ENCODE measurements around the gene BTBD18. TPM values are rescaled to one million over a fixed set of nuclear protein-coding genes. Genes with fewer than 3 reads are reported as not detected.

Gene BTBD18
- total and polyA plus RNA-seq, 2 donors (not counting 1 experiment from before 2014, with no cell fraction given): not detected

- H3K27ac ChIP-seq (ENCODE audit: insufficient read depth, low read length): no peak overlapping the region
- peak; percentile 51 to 73 for DNase-seq (ENCODE audit: low read depth in 2 of 2)
These were observed 47.4 kb upstream of the BTBD18 start for GRCh38 chr11:57798905-57799559.

GRCh38 chr11:57793351-57794115, 41.9 kb upstream of the BTBD18 start:
- H4K20me1 ChIP-seq (ENCODE audit: control insufficient read depth, extremely low read depth, insufficient read depth, low read length): no peaks in the 10 kb centered on the region
- TF ChIP-seq CTCF (conservative IDR thresholded peaks at IDR 0.05 in 1 of 2, IDR thresholded peaks at IDR 0.05 in 1 of 2; ENCODE audit: low read depth in 1 of 2, low read length in 2 of 2) (no peak), EZH2 (IDR thresholded peaks at IDR 0.05; ENCODE audit: low read length, missing control alignments) (no peak)

More at GRCh38 chr11:57798905-57799559, 47.4 kb upstream of the BTBD18 start:
- Histone ChIP-seq H2AFZ (ENCODE audit: low read length) (no peak overlapping the region), H4K20me1 (ENCODE audit: control insufficient read depth, extremely low read depth, insufficient read depth, low read length) (peaks cover 1% of the 10 kb centered on the region), H3K27me3 (ENCODE audit: control insufficient read depth, insufficient read depth, low read length) (no peaks in the 10 kb centered on the region), H3K9ac (ENCODE audit: insufficient read depth, low read length) (no peak overlapping the region), H3K4me3 (replicated peaks in 1 of 4; ENCODE audit: control extremely low read depth in 1 of 4, insufficient read depth in 1 of 4, low read depth in 3 of 4, low read length in 4 of 4) (no peak overlapping the region), H3K9me3 (ENCODE audit: control insufficient read depth, insufficient read depth, low read depth, low read length) (no peaks in the 10 kb centered on the region), H3K36me3 (ENCODE audit: control insufficient read depth, insufficient read depth, low read length) (peaks cover 22% of the 10 kb centered on the region), H3K79me2 (ENCODE audit: control insufficient read depth, insufficient read depth, low read length) (peaks cover 35% of the 10 kb centered on the region), H3K4me2 (ENCODE audit: extremely low read depth, insufficient read depth, low read length) (no peak overlapping the region), H3K4me1 (ENCODE audit: control insufficient read depth, extremely low read depth, insufficient read depth, low read length) (peaks cover 10% of the 10 kb centered on the region)
- TF ChIP-seq EZH2 (IDR thresholded peaks at IDR 0.05; ENCODE audit: low read length, missing control alignments) (no peak), CTCF (conservative IDR thresholded peaks at IDR 0.05 in 1 of 2, IDR thresholded peaks at IDR 0.05 in 1 of 2; ENCODE audit: low read depth in 1 of 2, low read length in 2 of 2) (no peak)

GRCh38 chr11:57792870-57793269, 41.3 kb upstream of the BTBD18 start:
- no peak for TF ChIP-seq CTCF (conservative IDR thresholded peaks at IDR 0.05 in 1 of 2, IDR thresholded peaks at IDR 0.05 in 1 of 2; ENCODE audit: low read depth in 1 of 2, low read length in 2 of 2)
- no peak for TF ChIP-seq EZH2 (IDR thresholded peaks at IDR 0.05; ENCODE audit: low read length, missing control alignments)
- Histone ChIP-seq H2AFZ (ENCODE audit: low read length) (no peak overlapping the region), H3K36me3 (ENCODE audit: control insufficient read depth, insufficient read depth, low read length) (peaks cover 14% of the 10 kb centered on the region), H3K27ac (ENCODE audit: insufficient read depth, low read length) (no peak overlapping the region), H4K20me1 (ENCODE audit: control insufficient read depth, extremely low read depth, insufficient read depth, low read length) (no peaks in the 10 kb centered on the region), H3K79me2 (ENCODE audit: control insufficient read depth, insufficient read depth, low read length) (peaks cover 67% of the 10 kb centered on the region), H3K4me1 (ENCODE audit: control insufficient read depth, extremely low read depth, insufficient read depth, low read length) (peaks cover 3% of the 10 kb centered on the region), H3K9ac (ENCODE audit: insufficient read depth, low read length) (no peak overlapping the region), H3K9me3 (ENCODE audit: control insufficient read depth, insufficient read depth, low read depth, low read length) (no peaks in the 10 kb centered on the region), H3K27me3 (ENCODE audit: control insufficient read depth, insufficient read depth, low read length) (no peaks in the 10 kb centered on the region), H3K4me3 (replicated peaks in 1 of 4; ENCODE audit: control extremely low read depth in 1 of 4, insufficient read depth in 1 of 4, low read depth in 3 of 4, low read length in 4 of 4) (no peak overlapping the region), H3K4me2 (ENCODE audit: extremely low read depth, insufficient read depth, low read length) (no peak overlapping the region)
- no peak for DNase-seq (ENCODE audit: low read depth in 2 of 2)

More at GRCh38 chr11:57793351-57794115, 41.9 kb upstream of the BTBD18 start:
- no peak overlapping the region for H2AFZ ChIP-seq (ENCODE audit: low read length)
- no peak overlapping the region for H3K4me3 ChIP-seq (replicated peaks in 1 of 4; ENCODE audit: control extremely low read depth in 1 of 4, insufficient read depth in 1 of 4, low read depth in 3 of 4, low read length in 4 of 4)
- H3K79me2 ChIP-seq (ENCODE audit: control insufficient read depth, insufficient read depth, low read length): peaks cover 61% of the 10 kb centered on the region
- peaks cover 14% of the 10 kb centered on the region for H3K36me3 ChIP-seq (ENCODE audit: control insufficient read depth, insufficient read depth, low read length)
- H3K4me2 ChIP-seq (ENCODE audit: extremely low read depth, insufficient read depth, low read length): no peak overlapping the region
- no peak overlapping the region for H3K9ac ChIP-seq (ENCODE audit: insufficient read depth, low read length)
- H3K9me3 ChIP-seq (ENCODE audit: control insufficient read depth, insufficient read depth, low read depth, low read length): no peaks in the 10 kb centered on the region
- no peak for DNase-seq (ENCODE audit: low read depth in 2 of 2)
- no peaks in the 10 kb centered on the region for H3K27me3 ChIP-seq (ENCODE audit: control insufficient read depth, insufficient read depth, low read length)
- peaks cover 5% of the 10 kb centered on the region for H3K4me1 ChIP-seq (ENCODE audit: control insufficient read depth, extremely low read depth, insufficient read depth, low read length)
- H3K27ac ChIP-seq (ENCODE audit: insufficient read depth, low read length): no peak overlapping the region

Measured in fibroblast of lung (primary cell).